SK-N-MC (cell line): ENCODE results near the gene SAMD14.

Experiments
- DNase-seq: peaks from one replicate; pipeline ENCODE4 v3.0.0-alpha.2; 2011; ENCODE audit warnings: low read depth, low spot score
- H3K27ac ChIP-seq: fragments of 200-600 bp; sonication (generic); 2 replicates; pipeline ENCODE4 v1.5.1; 2016; ENCODE audit warnings: mixed run types
- H3K36me3 ChIP-seq: fragments of 200-600 bp; sonication (generic); 2 replicates; pipeline ENCODE4 v1.6.1; 2017; ENCODE audit warnings: antibody characterized with exemption, low read length, mixed read lengths; ENCODE audit not compliant: insufficient read depth
- H3K4me3 ChIP-seq: fragments of 200-600 bp; sonication (generic); 2 replicates; pipeline ENCODE4 v1.5.1; 2016
- H3K9ac ChIP-seq: fragments of 200-600 bp; sonication (generic); 2 replicates; pipeline ENCODE4 v1.8.0; 2017; ENCODE audit warnings: mixed run types, mixed read lengths; ENCODE audit not compliant: insufficient read length
- H3K9me3 ChIP-seq: fragments of 200-600 bp; sonication (generic); 2 replicates; pipeline ENCODE4 v1.6.1; 2017; ENCODE audit warnings: low read depth, mild to moderate bottlenecking, antibody characterized with exemption, low read length, moderate library complexity, mixed read lengths
- EZH2 ChIP-seq: fragments of 200-600 bp; sonication (generic); IDR thresholded peaks from one replicate; pipeline ENCODE4 v1.6.1; 2017; ENCODE audit warnings: antibody characterized with exemption
- FOXP2 ChIP-seq: optimal IDR thresholded peaks from 2 replicates; pipeline ENCODE3; 2011; ENCODE audit warnings: mild to moderate bottlenecking, moderate library complexity; ENCODE audit not compliant: insufficient read depth; ENCODE audit errors: extremely low read length, control extremely low read depth
- POLR2AphosphoS5 ChIP-seq: IDR thresholded peaks from 2 replicates; pipeline ENCODE4 v1.6.1; 2012; ENCODE audit warnings: mild to moderate bottlenecking, low read depth, low read length, borderline replicate concordance

The SAMD14 gene

GRCh38 chr17:50078430-50078829 is 51.5 kb downstream of the SAMD14 start:
- H3K36me3 ChIP-seq: no peaks in the 10 kb centered on the region
- DNase-seq: no peak
- H3K4me3 ChIP-seq: no peak overlapping the region
- no peaks in the 10 kb centered on the region for H3K9me3 ChIP-seq
- no peak overlapping the region for H3K9ac ChIP-seq
- TF ChIP-seq EZH2 (no peak), FOXP2 (no peak), POLR2AphosphoS5 (no peak)
- no peak overlapping the region for H3K27ac ChIP-seq

DNA sequence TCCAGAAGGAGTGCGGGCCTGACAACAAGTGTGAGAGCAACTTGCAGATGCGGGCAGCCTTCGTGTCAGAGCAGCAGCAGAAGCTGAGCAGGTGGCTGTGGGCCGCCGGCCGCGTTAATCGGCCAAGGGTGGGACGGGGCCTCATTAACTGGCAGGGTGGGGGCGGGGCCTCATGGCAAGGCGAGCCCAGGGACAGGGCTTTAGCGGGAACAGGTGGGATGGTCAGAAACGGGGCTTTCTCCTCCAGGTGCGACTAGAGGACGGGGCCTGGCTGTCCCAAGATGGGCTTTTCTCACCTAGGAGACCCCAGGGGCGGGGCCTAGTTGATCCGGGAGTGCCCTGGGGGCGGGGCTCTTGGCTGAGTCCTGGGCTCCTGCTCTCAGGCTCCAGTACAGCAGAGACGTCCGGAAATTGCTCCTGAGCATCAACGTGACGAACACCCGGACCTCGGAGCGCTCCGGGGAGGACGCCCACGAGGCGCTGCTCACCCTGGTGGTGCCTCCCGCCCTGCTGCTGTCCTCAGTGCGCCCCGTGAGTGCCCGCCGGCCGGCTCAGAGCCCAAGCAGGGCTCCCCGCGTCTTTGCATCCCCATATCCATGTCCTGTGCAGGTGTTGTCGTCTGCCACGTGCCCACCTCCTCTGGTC is 53.2 kb downstream of the SAMD14 start:
- Histone ChIP-seq H3K36me3 (no peaks in the 10 kb centered on the region), H3K9me3 (no peaks in the 10 kb centered on the region), H3K9ac (no peak overlapping the region), H3K27ac (no peak overlapping the region), H3K4me3 (no peak overlapping the region)
- TF ChIP-seq EZH2 (no peak), FOXP2 (no peak), POLR2AphosphoS5 (no peak)
- no peak for DNase-seq

DNA sequence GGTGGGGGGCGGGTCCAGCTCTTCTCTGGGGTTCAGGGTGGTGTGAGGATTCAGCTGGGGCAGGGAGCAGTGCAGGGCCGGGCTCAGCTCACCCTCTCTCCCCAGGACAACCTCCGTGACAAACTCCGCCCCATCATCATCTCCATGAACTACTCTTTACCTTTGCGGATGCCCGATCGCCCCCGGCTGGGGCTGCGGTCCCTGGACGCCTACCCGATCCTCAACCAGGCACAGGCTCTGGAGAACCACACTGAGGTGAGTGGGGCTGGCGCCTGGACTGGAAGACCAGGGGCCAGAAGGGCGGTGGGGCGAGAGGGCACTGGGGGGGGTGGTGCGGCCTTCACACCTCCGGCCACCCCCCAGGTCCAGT is 53.8 kb downstream of the SAMD14 start:
- H3K4me3 ChIP-seq: no peak overlapping the region
- H3K9me3 ChIP-seq: no peaks in the 10 kb centered on the region
- no peak overlapping the region for H3K9ac ChIP-seq
- no peaks in the 10 kb centered on the region for H3K36me3 ChIP-seq
- H3K27ac ChIP-seq: no peak overlapping the region
- DNase-seq: no peak
- TF ChIP-seq FOXP2: no peak
- TF ChIP-seq EZH2: no peak

GRCh38 chr17:50075446-50076032 is 54.4 kb downstream of the SAMD14 start:
- no peak overlapping the region for H3K27ac ChIP-seq
- TF ChIP-seq POLR2AphosphoS5 (no peak), FOXP2 (no peak), EZH2 (no peak)
- no peaks in the 10 kb centered on the region for H3K36me3 ChIP-seq
- H3K9me3 ChIP-seq: no peaks in the 10 kb centered on the region
- no peak for DNase-seq
- no peak overlapping the region for H3K9ac ChIP-seq
- no peak overlapping the region for H3K4me3 ChIP-seq

DNA sequence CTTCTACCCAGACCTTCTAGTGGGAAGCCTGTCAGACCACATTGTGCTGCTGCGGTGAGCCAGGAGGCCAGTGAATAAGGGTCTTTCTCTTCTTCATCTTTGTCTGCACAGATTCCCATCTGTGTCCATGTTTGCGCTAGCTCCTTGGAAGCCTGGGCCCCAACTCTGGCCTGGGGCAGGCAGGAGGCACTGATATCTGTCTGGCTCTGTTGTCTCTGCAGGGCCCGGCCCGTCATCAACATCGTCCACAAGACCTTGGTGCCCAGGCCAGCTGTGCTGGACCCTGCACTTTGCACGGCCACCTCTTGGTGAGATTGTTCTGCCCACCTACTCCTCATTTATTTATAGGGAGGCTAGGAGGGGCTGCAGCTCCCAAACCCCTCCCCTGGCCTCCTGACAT is 55.7 kb downstream of the SAMD14 start:
- Histone ChIP-seq H3K36me3 (no peaks in the 10 kb centered on the region), H3K4me3 (no peak overlapping the region), H3K9ac (no peak overlapping the region), H3K27ac (no peak overlapping the region), H3K9me3 (no peaks in the 10 kb centered on the region)
- TF ChIP-seq POLR2AphosphoS5: no peak
- no peak for DNase-seq

DNA sequence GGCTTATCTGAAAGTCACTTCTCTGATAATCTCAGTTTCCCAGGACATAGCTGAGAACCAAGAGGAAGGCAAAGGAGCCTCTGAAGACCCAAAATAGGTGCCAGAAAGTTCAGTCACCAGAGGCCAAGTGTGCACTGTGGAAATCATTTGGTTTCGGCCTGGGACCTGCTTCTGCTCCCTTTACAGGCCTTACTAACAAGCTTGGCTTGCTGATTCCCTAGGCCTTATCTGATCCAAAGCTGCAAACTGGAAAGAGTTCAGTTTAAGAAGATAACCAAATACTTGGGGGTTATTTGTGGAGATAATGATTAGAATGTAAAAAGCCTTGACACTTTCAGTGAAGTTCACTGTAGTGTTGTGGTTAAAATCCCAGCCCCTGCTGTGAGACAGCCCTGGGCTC is 57.0 kb downstream of the SAMD14 start:
- no peak for TF ChIP-seq POLR2AphosphoS5
- TF ChIP-seq FOXP2: no peak
- no peak for TF ChIP-seq EZH2
- Histone ChIP-seq H3K9ac (no peak overlapping the region), H3K27ac (no peak overlapping the region), H3K36me3 (no peaks in the 10 kb centered on the region), H3K4me3 (no peak overlapping the region), H3K9me3 (no peaks in the 10 kb centered on the region)
- DNase-seq: no peak

DNA sequence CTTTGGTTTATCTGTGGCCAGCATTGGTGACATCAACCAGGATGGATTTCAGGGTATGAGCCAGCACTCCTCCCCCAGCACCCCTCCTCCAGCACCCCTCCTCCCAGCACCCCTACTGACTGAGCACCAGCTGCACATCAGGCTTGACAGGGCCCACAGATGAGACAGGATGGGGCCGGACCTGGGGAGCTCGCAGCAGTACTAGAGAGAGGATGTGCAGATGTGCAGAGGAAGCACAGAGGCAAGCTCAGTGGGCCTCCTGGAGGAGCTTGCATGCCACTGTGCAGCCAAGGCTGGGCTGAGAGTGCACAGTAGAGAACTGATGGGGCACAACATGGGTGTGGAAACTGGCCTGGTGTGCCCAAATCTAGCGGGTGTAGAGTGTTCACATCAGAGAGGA is 57.8 kb downstream of the SAMD14 start:
- TF ChIP-seq FOXP2 (no peak), EZH2 (no peak), POLR2AphosphoS5 (no peak)
- no peak for DNase-seq
- no peaks in the 10 kb centered on the region for H3K9me3 ChIP-seq
- H3K36me3 ChIP-seq: no peaks in the 10 kb centered on the region
- H3K9ac ChIP-seq: no peak overlapping the region
- no peak overlapping the region for H3K4me3 ChIP-seq
- no peak overlapping the region for H3K27ac ChIP-seq

- Histone ChIP-seq H3K4me3 (no peak overlapping the region), H3K9me3 (no peaks in the 10 kb centered on the region), H3K27ac (no peak overlapping the region), H3K36me3 (no peaks in the 10 kb centered on the region), H3K9ac (no peak overlapping the region)
- no peak for DNase-seq
- no peak for TF ChIP-seq EZH2
- no peak for TF ChIP-seq FOXP2
Measured at GRCh38 chr17:50071692-50072091, 58.3 kb downstream of the SAMD14 start.

DNA sequence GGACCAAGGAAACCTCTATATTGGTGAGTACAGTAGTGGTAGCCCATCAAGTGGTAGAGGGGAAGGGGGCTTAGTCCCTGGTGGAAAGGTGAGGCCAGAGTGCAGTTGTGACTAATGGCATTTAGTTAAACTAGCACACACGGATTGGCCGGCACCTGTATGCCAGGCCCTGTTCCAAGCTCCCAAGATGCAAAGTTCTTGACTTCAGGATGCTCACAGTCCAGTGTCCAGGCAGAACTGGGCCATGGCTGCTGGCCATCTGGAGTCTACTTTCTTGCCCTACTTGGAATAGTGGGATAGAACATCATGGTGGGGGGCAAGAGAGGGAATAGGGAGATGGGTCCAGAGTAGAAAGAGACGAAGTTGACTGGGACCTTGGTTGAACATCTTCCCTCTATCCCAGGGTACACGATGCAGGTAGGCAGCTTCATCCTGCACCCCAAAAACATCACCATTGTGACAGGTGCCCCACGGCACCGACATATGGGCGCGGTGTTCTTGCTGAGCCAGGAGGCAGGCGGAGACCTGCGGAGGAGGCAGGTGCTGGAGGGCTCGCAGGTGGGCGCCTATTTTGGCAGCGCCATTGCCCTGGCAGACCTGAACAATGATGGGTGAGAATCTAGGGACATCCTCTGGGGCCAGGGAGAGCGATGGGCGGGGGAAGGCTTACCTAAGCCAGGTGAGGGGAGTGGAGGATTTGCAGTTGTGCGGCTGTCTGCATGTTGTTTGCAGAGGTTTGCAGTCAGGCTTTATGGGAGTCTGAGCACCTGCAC is 58.9 kb downstream of the SAMD14 start:
- no peak overlapping the region for H3K4me3 ChIP-seq
- H3K9me3 ChIP-seq: no peaks in the 10 kb centered on the region
- DNase-seq: no peak
- no peak overlapping the region for H3K9ac ChIP-seq
- no peak for TF ChIP-seq FOXP2
- no peak for TF ChIP-seq POLR2AphosphoS5
- TF ChIP-seq EZH2: no peak
- H3K36me3 ChIP-seq: no peaks in the 10 kb centered on the region
- no peak overlapping the region for H3K27ac ChIP-seq

GRCh38 chr17:50067996-50068395 is 62.0 kb downstream of the SAMD14 start:
- DNase-seq: no peak
- TF ChIP-seq FOXP2: no peak
- no peak for TF ChIP-seq POLR2AphosphoS5
- H3K36me3 ChIP-seq: no peaks in the 10 kb centered on the region

More at GRCh38 chr17:50067996-50068395, 62.0 kb downstream of the SAMD14 start:
- Histone ChIP-seq H3K9me3 (no peaks in the 10 kb centered on the region), H3K9ac (no peak overlapping the region), H3K4me3 (no peak overlapping the region), H3K27ac (no peak overlapping the region)
